Measurements from ENCODE around the gene STOML3. TPM values are rescaled to one million over a fixed set of nuclear protein-coding genes. Genes with fewer than 3 reads are reported as not detected.

Gene STOML3
- total RNA-seq, 1 donor from 2014 or later, result not detected

DNA sequence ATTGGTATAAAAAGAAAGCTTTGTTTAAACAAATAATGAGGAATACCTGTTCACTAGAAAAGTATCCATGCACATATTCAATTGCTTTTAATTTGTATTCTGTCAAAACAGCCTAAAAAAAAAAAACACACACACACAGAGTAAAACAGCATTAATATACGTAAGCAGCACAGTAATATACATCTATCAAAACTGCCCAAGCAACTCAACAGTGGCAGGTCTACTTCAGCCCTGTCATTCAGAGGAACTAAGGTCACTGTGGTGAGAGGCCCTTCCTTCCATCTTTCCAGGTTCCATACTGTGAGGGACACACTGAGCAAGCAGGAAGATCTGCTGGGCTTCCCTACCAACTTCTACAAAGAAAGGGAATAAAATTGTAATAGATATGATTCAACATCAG is 43.5 kb upstream of the STOML3 start:
- peaks cover 1% of the 10 kb centered on the region for H3K36me3 Mint-ChIP-seq (ENCODE audit: unreplicated experiment)
- TF ChIP-seq CTCF (IDR thresholded peaks at IDR 0.05), result no peak
- H3K4me3 Mint-ChIP-seq (ENCODE audit: unreplicated experiment), result no peak overlapping the region
- no peak overlapping the region for H3K27ac Mint-ChIP-seq (ENCODE audit: unreplicated experiment)
- H3K9me3 Mint-ChIP-seq (ENCODE audit: unreplicated experiment), result no peaks in the 10 kb centered on the region
- peaks cover 37% of the 10 kb centered on the region for H3K4me1 Mint-ChIP-seq (ENCODE audit: unreplicated experiment)
- H3K27me3 Mint-ChIP-seq (ENCODE audit: unreplicated experiment), result no peaks in the 10 kb centered on the region
- DNase-seq (ENCODE audit: extremely low spot score, unreplicated experiment), result no peak

- no peak overlapping the region for H3K4me3 Mint-ChIP-seq (ENCODE audit: unreplicated experiment)
- no peak for DNase-seq (ENCODE audit: extremely low spot score, unreplicated experiment)
- peaks cover 14% of the 10 kb centered on the region for H3K36me3 Mint-ChIP-seq (ENCODE audit: unreplicated experiment)
- no peak overlapping the region for H3K27ac Mint-ChIP-seq (ENCODE audit: unreplicated experiment)
- no peaks in the 10 kb centered on the region for H3K27me3 Mint-ChIP-seq (ENCODE audit: unreplicated experiment)
- H3K4me1 Mint-ChIP-seq (ENCODE audit: unreplicated experiment), result peaks cover 34% of the 10 kb centered on the region
- TF ChIP-seq CTCF (IDR thresholded peaks at IDR 0.05), result no peak
- H3K9me3 Mint-ChIP-seq (ENCODE audit: unreplicated experiment), result no peaks in the 10 kb centered on the region
Measured at GRCh38 chr13:39032150-39032549, 41.5 kb upstream of the STOML3 start.

DNA sequence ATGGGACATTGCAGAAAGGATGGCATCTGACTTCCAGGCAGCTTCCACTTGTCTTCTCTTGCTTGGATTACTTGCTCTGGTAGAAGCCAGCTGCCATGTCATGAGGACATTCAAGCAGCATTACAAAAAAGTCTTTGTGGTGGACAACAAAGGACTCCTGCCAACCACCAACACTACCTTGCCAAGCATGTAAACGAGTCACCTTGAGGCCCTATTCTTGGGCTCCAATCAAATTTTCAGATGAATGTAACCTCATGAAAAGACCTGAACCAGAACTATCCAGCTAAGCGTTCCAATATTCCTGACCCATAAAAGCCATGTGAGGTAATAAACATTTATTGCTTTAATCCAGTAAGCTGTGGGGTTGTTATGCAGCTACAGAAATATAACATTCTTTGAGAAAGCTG is 34.8 kb upstream of the STOML3 start:
- no peak for DNase-seq (ENCODE audit: extremely low spot score, unreplicated experiment)
- H3K36me3 Mint-ChIP-seq (ENCODE audit: unreplicated experiment), result peaks cover 60% of the 10 kb centered on the region
- H3K9me3 Mint-ChIP-seq (ENCODE audit: unreplicated experiment), result no peaks in the 10 kb centered on the region
- no peaks in the 10 kb centered on the region for H3K4me1 Mint-ChIP-seq (ENCODE audit: unreplicated experiment)
- TF ChIP-seq CTCF (IDR thresholded peaks at IDR 0.05), result no peak
- H3K27me3 Mint-ChIP-seq (ENCODE audit: unreplicated experiment), result no peaks in the 10 kb centered on the region
- H3K4me3 Mint-ChIP-seq (ENCODE audit: unreplicated experiment), result no peak overlapping the region
- H3K27ac Mint-ChIP-seq (ENCODE audit: unreplicated experiment), result no peak overlapping the region

DNA sequence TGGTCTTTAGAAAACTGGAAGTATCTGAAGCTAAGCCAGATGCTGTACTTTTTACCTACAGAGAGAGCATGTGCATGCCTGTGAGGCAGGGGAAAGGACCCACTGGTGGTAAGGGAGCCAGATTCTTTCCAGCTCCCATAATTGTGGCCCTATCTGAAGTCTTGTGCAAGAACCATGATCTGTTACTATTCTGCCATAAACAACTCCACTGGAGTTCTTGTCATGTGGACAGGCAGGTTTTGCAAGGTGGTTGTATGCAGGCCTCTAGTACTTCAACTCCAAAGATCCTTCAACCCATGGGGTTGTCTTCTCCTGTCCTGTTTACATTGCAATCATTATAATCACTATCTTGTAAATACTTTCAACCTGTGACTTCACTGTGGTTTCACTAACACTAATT is 33.1 kb upstream of the STOML3 start:
- Mint-ChIP-seq H3K36me3 (ENCODE audit: unreplicated experiment) (peaks cover 61% of the 10 kb centered on the region), H3K27ac (ENCODE audit: unreplicated experiment) (no peak overlapping the region)
- DNase-seq (ENCODE audit: extremely low spot score, unreplicated experiment), result no peak

DNA sequence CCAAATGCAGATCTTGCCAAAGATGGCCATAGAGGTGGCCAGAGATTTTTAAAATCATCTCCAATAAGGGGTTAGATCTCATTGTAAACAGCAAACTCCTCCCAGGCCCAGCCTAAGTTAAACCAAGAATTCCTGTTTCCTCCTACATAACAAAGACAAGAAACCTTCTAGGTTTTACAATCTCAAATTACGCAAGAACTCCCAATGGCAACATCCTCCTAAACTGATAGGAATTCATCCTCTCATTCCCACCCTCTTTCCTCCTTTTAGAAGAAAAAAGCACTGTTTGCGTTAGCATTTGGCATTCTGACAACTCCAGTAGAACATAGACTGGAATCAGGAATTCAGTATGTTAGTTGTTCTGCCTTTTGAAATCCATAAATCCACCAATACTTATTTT is 32.7 kb upstream of the STOML3 start:
- H3K27ac Mint-ChIP-seq (ENCODE audit: unreplicated experiment), result no peak overlapping the region
- H3K9me3 Mint-ChIP-seq (ENCODE audit: unreplicated experiment), result no peaks in the 10 kb centered on the region
- no peaks in the 10 kb centered on the region for H3K4me1 Mint-ChIP-seq (ENCODE audit: unreplicated experiment)
- DNase-seq (ENCODE audit: extremely low spot score, unreplicated experiment), result no peak
- TF ChIP-seq CTCF (IDR thresholded peaks at IDR 0.05), result no peak
- H3K36me3 Mint-ChIP-seq (ENCODE audit: unreplicated experiment), result peaks cover 60% of the 10 kb centered on the region
- no peaks in the 10 kb centered on the region for H3K27me3 Mint-ChIP-seq (ENCODE audit: unreplicated experiment)
- no peak overlapping the region for H3K4me3 Mint-ChIP-seq (ENCODE audit: unreplicated experiment)

More for the DNA sequence above, 33.1 kb upstream of the STOML3 start:
- no peak for TF ChIP-seq CTCF (IDR thresholded peaks at IDR 0.05)
- Mint-ChIP-seq H3K4me1 (ENCODE audit: unreplicated experiment) (no peaks in the 10 kb centered on the region), H3K27me3 (ENCODE audit: unreplicated experiment) (no peaks in the 10 kb centered on the region), H3K9me3 (ENCODE audit: unreplicated experiment) (no peaks in the 10 kb centered on the region), H3K4me3 (ENCODE audit: unreplicated experiment) (no peak overlapping the region)
